ENCODE data around the gene CORO2A.

The CORO2A gene

GRCh38 chr9:98074115-98074990 lies 118.1 kb downstream of the CORO2A start:
- H3K9ac ChIP-seq (ENCODE audit: low read length in 5 of 5) = no peak overlapping the region
- no peaks in the 10 kb centered on the region for H3K27me3 ChIP-seq (ENCODE audit: control insufficient read depth in 5 of 5, insufficient read depth in 4 of 5, low read length in 5 of 5)
- no peaks in the 10 kb centered on the region for H3K9me3 ChIP-seq (ENCODE audit: control insufficient read depth in 5 of 5, low read length in 5 of 5)
- peaks cover 2 to 15% (median 14%) of the 10 kb centered on the region in 5 donors for H3K4me1 ChIP-seq (ENCODE audit: control insufficient read depth in 5 of 5, insufficient read depth in 5 of 5, low read length in 5 of 5)
- no peak overlapping the region for H3K4me3 ChIP-seq (ENCODE audit: low read depth in 1 of 5, low read length in 5 of 5)
- H3K27ac ChIP-seq (ENCODE audit: low read depth, low read length) = no peak overlapping the region
- peaks cover 0 to 14% (median 11%) of the 10 kb centered on the region in 5 donors for H3K36me3 ChIP-seq (ENCODE audit: control insufficient read depth in 5 of 5, insufficient read depth in 5 of 5, low read length in 5 of 5)

- Histone ChIP-seq H3K4me1 (ENCODE audit: control insufficient read depth in 5 of 5, insufficient read depth in 5 of 5, low read length in 5 of 5) (peaks cover 2 to 15% (median 14%) of the 10 kb centered on the region in 5 donors), H3K9ac (ENCODE audit: low read length in 5 of 5) (no peak overlapping the region), H3K27me3 (ENCODE audit: control insufficient read depth in 5 of 5, insufficient read depth in 4 of 5, low read length in 5 of 5) (no peaks in the 10 kb centered on the region), H3K4me3 (ENCODE audit: low read depth in 1 of 5, low read length in 5 of 5) (no peak overlapping the region), H3K36me3 (ENCODE audit: control insufficient read depth in 5 of 5, insufficient read depth in 5 of 5, low read length in 5 of 5) (peaks cover 0 to 3% (median 2%) of the 10 kb centered on the region in 5 donors), H3K27ac (ENCODE audit: low read depth, low read length) (no peak overlapping the region), H3K9me3 (ENCODE audit: control insufficient read depth in 5 of 5, low read length in 5 of 5) (no peaks in the 10 kb centered on the region)
Observed at GRCh38 chr9:98071737-98072136, 120.7 kb downstream of the CORO2A start.
